Neural cell (in vitro differentiated cells): ENCODE data around the gene TEX38.

Experiments
- CTCF ChIP-seq: fragments of 450-650 bp; IDR thresholded peaks from 2 replicates; pipeline ENCODE4 v1.5.1; 2014; ENCODE audit warnings: antibody characterized with exemption, mild to moderate bottlenecking, moderate library complexity; ENCODE audit not compliant: poor library complexity, severe bottlenecking
- EZH2 ChIP-seq: fragments of 200-600, 300-800 bp; shearing (Covaris generic), sonication (generic); IDR thresholded peaks from 2 replicates; pipeline ENCODE4 v1.6.1; 2014; ENCODE audit warnings: antibody characterized with exemption, low read length, borderline replicate concordance, mild to moderate bottlenecking; ENCODE audit not compliant: insufficient read depth, poor library complexity, severe bottlenecking
- RAD21 ChIP-seq: fragments of 450-650 bp; conservative IDR thresholded peaks from 2 replicates; pipeline ENCODE4 v1.6.1; 2014; ENCODE audit warnings: antibody characterized with exemption, mild to moderate bottlenecking, moderate library complexity
- REST ChIP-seq: IDR thresholded peaks from 2 replicates; pipeline ENCODE4 v1.6.1; 2012; ENCODE audit warnings: borderline replicate concordance

- TF ChIP-seq CTCF (no peak), EZH2 (no peak), REST (no peak), RAD21 (no peak)
These were observed 17.7 kb downstream of the TEX38 start for GRCh38 chr1:46689356-46689755.
